ENCODE results near the gene ABI3BP.
"Not testable (repeated sequence)": the region's sequence is repeated elsewhere in the genome, so short reads cannot be mapped to it uniquely, and the experiment has no call there.

ABI3BP gene, protein sequence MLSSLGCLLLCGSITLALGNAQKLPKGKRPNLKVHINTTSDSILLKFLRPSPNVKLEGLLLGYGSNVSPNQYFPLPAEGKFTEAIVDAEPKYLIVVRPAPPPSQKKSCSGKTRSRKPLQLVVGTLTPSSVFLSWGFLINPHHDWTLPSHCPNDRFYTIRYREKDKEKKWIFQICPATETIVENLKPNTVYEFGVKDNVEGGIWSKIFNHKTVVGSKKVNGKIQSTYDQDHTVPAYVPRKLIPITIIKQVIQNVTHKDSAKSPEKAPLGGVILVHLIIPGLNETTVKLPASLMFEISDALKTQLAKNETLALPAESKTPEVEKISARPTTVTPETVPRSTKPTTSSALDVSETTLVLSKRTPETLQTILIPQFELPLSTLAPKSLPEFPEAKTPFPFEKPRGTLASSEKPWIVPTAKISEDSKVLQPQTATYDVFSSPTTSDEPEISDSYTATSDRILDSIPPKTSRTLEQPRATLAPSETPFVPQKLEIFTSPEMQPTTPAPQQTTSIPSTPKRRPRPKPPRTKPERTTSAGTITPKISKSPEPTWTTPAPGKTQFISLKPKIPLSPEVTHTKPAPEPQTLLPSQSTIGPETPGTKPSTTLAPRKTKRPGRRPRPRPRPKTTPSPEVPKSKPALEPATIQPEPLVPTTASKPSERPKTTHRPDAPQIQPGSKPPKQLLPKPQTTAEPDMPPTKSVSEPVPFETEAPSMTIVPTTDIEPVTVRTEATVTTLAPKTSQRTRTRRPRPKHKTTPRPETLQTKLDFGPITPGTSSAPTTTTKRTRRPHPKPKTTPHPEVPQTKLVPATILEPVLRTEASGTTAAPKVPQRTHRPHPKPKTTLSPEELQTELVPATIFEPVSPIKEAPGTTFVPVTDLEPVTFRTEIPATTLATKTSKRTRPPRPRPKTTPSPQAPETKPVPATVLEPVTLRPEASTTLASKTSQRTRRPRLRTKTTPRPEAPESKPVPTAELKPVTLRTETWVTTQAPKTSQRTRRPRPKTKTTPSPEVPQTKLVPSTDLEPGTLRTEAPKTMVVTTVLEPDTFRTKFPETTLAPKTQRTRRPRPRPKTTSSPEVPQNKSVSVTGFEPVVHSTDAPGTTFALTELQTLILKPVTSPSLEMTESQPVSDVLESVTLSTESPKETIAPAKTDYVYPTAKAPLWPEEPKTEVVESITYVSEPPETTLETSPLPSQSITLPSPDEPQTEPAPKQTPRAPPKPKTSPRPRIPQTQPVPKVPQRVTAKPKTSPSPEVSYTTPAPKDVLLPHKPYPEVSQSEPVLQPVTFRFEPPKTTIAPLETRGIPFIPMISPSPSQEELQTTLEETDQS (N-terminal part only)

DNA sequence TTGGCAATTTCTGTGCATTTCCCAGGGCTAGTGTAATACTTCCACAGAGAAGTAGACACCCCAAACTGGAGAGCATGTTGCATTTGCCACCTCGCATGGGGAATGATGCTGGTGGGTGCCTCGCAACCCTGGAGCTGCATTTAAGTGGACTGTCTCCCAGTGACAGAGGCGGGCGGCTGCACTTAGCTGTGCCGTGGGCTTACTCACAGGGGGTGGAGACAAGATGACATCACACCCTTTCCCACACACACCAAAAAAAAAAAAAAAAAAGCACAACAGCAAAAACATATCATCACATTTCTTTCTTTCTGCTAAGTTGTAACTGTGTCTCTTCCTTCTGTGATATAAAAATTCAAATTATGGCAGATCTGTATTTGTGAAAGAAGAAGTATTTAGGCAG lies at the start of gene ABI3BP:
TSS of gene ABI3BP (minus strand) at position 113 of the 400 bp plus-strand sequence. CDS start at position 76, 37 bp downstream.
- no peak for DNase-seq

DNA sequence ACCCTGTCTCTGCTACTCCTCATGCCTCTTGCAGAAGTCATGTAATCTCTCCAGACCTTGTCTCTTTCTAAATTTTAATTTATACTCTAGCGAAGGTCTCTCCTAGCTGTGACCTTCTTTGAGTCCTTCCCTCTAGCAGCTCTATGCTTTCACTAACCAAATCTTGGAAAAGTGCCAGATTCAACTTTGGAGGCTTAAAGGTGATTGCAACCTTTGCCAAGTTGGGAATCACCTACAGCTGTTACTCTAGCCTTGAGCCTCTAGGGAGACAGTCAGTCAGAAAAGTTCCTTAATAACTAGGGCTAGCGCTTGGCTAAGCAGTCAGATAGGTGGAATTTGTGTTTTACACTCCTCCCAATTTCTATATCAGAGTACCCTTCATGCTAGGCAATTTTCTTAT lies 46.1 kb upstream of the ABI3BP start:
- DNase-seq, result peak; percentile 1

DNA sequence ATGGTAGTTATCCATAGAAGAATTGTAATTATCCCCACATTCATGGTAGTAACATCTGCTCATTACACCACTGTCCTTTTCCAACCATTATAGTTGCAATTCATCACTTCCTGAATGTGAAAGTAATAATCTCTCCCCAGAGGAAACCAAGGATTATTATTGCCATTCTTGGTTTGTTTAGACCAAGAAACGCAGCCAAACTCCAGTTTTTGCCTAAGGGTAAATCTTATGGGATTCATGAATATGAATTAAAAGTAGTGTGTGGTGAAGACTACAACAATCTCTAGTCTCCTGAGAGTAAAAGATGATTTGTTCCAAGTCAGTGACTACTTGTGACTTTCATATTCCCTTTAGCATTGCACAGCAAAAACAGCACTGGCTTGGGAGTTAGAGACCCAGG lies 45.7 kb upstream of the ABI3BP start:
- DNase-seq, result no peak

DNA sequence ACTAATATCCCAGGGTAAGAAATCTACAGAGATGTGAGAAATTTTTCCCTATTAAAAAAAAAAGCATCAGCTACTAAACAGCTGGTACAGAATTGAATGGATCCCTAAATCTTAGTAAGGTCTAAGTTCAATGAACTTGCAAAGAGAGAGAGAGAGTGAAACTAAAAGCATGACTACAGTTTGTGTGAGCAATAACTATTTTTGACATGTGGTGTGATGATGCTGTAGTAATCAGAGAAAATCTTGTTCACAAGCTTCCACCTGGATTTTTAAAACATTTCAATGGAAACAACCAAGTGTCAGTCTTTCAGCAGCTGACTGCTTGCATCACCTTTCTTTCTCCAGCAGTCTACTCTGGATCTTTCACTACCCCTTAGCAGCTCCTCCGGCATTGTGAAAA lies 45.2 kb upstream of the ABI3BP start:
- no peak for DNase-seq

- DNase-seq, result no peak
Observed at GRCh38 chr3:101037613-101038012, 44.4 kb upstream of the ABI3BP start.

- DNase-seq, result no peak
Observed at GRCh38 chr3:101036676-101037075, 43.5 kb upstream of the ABI3BP start.

DNA sequence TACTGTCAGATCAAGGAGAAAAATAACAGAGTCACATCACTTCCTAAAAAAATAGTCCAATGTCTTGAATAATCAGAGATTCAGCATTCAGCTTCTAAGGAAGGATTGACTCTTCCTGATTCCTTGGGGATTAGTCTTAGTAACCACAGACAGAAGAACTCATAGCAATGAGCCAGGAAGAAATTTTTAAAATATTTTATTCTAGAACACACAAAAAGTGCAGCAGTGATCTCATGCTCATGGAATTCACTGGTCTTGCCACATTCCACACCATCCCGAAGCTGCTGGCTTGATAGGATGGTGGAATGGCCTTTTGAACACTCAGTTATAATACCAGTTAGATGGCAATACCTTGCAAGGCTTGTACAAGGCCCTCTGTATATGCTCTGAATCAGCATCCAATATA lies 43.0 kb upstream of the ABI3BP start:
- DNase-seq, result no peak

- DNase-seq, result no peak
Observed at GRCh38 chr3:101027286-101027685, 34.1 kb upstream of the ABI3BP start.

DNA sequence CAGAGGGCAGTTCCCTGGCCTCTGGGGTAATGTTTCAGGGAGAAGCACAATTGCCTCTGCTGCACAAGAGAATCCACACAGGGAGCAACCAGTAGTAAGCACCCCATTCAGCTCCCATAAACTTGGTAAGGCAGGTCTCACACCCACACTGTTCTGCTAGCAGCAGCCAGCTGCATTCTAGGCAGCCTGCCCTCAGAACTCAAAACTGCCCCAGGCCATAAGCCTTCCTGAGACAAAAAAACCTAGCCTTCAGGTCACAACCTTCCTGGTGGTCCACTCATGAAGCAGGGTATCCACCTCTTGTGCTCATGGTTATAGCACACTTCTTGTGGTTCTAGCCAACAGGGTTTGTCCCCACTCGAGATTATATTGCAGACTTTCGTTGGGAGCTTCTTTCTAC lies 33.7 kb upstream of the ABI3BP start:
- DNase-seq, result no peak

DNA sequence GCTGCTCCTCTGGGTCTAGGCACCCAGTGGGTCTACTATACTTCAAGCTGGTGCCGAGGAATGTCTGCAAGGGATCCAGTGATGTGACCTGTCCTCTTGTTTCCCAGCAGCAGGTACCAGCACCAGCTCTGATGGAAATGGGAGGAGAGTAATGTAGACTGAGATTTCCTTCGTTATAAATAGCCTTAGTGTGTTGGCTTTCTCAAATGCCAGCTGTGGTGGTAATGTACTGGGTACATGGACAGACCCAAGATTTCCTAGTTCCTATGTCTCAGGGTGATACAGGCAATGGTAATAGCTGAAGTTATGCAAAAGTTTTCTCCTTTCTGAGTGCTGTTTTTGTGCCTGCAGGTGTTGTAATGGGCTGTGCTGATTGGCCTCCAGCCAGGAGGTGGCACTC lies 33.0 kb upstream of the ABI3BP start:
- DNase-seq, result no peak

DNA sequence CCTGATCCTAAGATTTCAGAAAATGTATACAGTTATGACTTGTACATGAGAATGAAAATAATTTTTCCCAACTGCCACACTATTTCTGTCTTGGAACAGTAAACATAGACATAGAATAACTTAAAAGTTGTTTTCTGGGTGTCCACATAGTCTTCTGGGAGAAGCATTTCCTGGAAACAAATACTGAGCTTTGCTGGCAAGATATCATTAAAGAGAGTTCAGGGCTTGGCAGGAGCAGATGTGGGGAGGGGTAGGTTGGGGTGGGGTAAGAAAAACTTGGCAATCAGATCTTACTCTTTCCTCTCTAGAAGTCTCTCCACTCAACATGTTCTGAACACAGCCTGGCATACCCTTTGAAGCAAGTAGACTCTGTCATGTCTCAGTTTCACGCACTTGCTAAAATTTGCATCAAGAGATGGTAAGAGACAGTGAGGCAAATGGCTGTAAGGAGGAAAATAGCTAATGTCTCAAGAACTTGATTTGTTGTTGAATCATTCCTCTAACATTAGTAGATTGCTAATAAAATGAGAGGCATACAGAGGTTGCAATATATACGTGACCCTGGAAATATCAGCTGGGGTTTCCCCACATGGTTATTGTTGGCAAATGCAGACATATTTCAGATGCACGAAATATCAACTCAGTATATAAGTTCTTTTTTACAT lies 27.3 kb upstream of the ABI3BP start:
- DNase-seq, result no peak

GRCh38 chr3:101017017-101017416 lies 23.8 kb upstream of the ABI3BP start:
- no peak for DNase-seq

GRCh38 chr3:101012312-101012711 lies 19.1 kb upstream of the ABI3BP start:
- not testable (repeated sequence) for DNase-seq

- DNase-seq, result no peak
Observed at GRCh38 chr3:101011136-101011535, 17.9 kb upstream of the ABI3BP start.

GRCh38 chr3:101010296-101010695 lies 17.1 kb upstream of the ABI3BP start:
- no peak for DNase-seq

- no peak for DNase-seq
Observed at GRCh38 chr3:101009386-101009785, 16.2 kb upstream of the ABI3BP start.

DNA sequence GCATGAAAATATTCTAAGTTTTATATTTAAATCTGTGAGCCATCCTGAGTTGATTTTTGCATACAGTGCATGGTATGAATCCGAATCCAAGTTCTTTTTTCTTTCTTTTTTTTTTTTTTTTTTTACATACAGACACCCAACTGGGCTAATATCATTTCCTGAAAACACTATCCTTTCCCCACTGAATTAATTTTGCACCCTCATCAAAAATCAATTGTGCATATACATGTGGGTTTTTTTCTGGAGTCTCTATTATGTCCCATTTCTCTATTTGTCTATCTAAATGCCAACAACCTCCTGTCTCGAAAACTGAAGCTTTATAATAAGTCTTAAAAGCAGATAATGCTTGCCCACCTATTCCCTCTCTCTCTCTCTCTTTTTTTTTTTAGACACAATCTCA lies 5.9 kb upstream of the ABI3BP start:
- DNase-seq, result no peak

DNA sequence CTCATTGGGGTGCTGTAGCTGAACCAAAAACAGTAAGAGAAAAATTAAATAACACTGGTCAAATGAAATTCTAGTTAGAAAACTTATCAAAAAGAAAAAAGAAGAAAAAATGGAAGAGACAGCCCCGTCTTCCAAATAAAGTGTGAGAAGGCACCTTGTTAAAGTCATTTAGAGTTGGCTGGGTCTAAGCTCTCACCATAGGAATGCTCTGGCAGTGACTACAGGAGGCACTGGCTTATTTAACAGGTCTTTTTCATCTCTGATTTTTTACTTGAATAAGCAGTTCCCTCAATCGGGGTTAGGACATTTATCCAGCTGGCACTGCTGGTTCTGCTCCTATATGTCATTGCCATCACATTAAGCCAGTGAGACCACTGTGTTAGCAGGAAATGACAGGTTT lies 1.6 kb upstream of the ABI3BP start:
- no peak for DNase-seq

- no peak for DNase-seq
Observed at GRCh38 chr3:100994187-100994586, 966 bp upstream of the ABI3BP start.

- no peak for DNase-seq
Observed at GRCh38 chr3:100992231-100993012, 799 bp downstream of the ABI3BP start.

- DNase-seq, result no peak
Observed at GRCh38 chr3:100988080-100988479, 5.1 kb downstream of the ABI3BP start.

- no peak for DNase-seq
Observed at GRCh38 chr3:100984308-100984707, 8.9 kb downstream of the ABI3BP start.
